ENCODE data around the gene PTBP3. TPM values are rescaled to one million over a fixed set of nuclear protein-coding genes. Genes with fewer than 3 reads are reported as not detected.

The PTBP3 gene
- total and polyA plus RNA-seq, 2 donors (not counting 1 experiment from before 2014, with no cell fraction given) = 16.7 to 28.7 TPM

DNA sequence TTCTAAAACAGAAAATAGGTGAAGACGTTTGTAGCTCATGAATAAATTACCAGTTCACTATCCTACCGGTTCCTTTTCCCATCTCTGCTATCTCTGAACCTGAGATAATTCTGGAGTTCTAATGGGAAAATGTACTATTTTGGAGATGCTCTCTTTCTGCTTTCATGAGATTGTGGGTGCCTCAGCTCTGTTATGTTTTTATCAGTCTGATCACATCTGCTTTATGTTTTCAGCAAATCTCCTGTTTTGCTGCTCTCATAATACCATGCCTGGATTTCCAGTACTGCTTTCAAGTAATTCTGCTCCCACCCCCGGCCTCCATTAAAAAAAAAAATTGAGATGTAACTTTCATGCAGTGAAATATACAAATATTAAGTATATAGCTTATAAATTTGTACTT, 149.2 kb downstream of the PTBP3 start:
- H3K9ac ChIP-seq (ENCODE audit: insufficient read depth, low read length) = no peak overlapping the region
- H2AFZ ChIP-seq (ENCODE audit: low read length) = no peak overlapping the region
- no peak overlapping the region for H3K4me3 ChIP-seq (replicated peaks in 1 of 4; ENCODE audit: control extremely low read depth in 1 of 4, insufficient read depth in 1 of 4, low read depth in 3 of 4, low read length in 4 of 4)
- no peaks in the 10 kb centered on the region for H3K36me3 ChIP-seq (ENCODE audit: control insufficient read depth, insufficient read depth, low read length)
- peaks cover 3% of the 10 kb centered on the region for H3K4me1 ChIP-seq (ENCODE audit: control insufficient read depth, extremely low read depth, insufficient read depth, low read length)
- H3K27ac ChIP-seq (ENCODE audit: insufficient read depth, low read length) = no peak overlapping the region
- no peaks in the 10 kb centered on the region for H4K20me1 ChIP-seq (ENCODE audit: control insufficient read depth, extremely low read depth, insufficient read depth, low read length)
- no peaks in the 10 kb centered on the region for H3K79me2 ChIP-seq (ENCODE audit: control insufficient read depth, insufficient read depth, low read length)
- TF ChIP-seq EZH2 (IDR thresholded peaks at IDR 0.05; ENCODE audit: low read length, missing control alignments) = no peak
- no peak for TF ChIP-seq CTCF (conservative IDR thresholded peaks at IDR 0.05 in 1 of 2, IDR thresholded peaks at IDR 0.05 in 1 of 2; ENCODE audit: low read depth in 1 of 2, low read length in 2 of 2)
- H3K9me3 ChIP-seq (ENCODE audit: control insufficient read depth, insufficient read depth, low read depth, low read length) = no peaks in the 10 kb centered on the region
- H3K4me2 ChIP-seq (ENCODE audit: extremely low read depth, insufficient read depth, low read length) = no peak overlapping the region
- no peaks in the 10 kb centered on the region for H3K27me3 ChIP-seq (ENCODE audit: control insufficient read depth, insufficient read depth, low read length)
- DNase-seq (ENCODE audit: low read depth in 2 of 2) = no peak

DNA sequence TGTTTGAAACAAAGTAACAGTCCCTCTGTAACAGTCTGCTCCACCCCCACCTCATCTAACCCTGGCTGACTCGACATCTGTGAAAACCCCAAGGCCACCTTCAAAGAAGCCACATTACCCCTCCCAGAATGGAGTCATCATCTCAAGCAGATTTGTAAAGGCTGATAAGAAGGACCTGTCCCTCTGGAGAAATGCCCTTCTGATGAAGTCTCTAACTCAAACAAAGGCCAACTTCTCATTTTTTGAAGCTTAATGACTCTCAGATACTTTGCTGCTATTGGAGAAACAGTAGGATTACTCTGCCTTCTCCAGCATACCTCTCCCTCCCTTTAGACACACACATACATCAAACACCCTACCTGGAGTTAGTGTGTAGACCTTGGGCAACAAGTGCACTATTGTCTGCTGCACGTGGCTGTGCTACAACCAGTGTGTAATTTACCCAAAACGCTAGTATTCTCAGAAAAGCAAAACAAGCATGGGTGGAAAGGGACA, 153.0 kb downstream of the PTBP3 start:
- Histone ChIP-seq H3K27ac (ENCODE audit: insufficient read depth, low read length) (no peak overlapping the region), H3K4me1 (ENCODE audit: control insufficient read depth, extremely low read depth, insufficient read depth, low read length) (peaks cover 3% of the 10 kb centered on the region)

DNA sequence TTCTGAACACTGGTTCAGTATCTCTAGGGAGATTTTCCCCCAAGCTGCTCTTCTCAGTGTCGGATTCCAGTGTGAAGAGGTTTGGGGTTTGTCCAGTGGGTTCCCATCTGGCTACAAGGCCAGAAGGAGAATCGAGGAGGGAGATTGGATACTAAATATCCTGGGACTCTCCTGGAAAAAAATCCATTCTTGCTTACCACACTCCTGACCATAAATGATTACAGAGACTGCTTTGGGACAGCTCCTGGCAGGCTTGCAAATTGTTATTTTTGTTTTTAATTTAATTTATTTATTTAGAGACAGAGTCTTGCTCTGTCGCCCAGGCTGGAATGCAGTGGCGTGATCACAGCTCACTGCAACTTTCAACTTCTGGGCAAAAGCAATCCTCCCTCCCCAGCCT, 153.6 kb downstream of the PTBP3 start:
- Histone ChIP-seq H2AFZ (ENCODE audit: low read length) (no peak overlapping the region), H3K9ac (ENCODE audit: insufficient read depth, low read length) (no peak overlapping the region), H3K4me2 (ENCODE audit: extremely low read depth, insufficient read depth, low read length) (no peak overlapping the region), H3K27me3 (ENCODE audit: control insufficient read depth, insufficient read depth, low read length) (no peaks in the 10 kb centered on the region), H3K27ac (ENCODE audit: insufficient read depth, low read length) (no peak overlapping the region), H3K4me3 (replicated peaks in 1 of 4; ENCODE audit: control extremely low read depth in 1 of 4, insufficient read depth in 1 of 4, low read depth in 3 of 4, low read length in 4 of 4) (no peak overlapping the region), H3K4me1 (ENCODE audit: control insufficient read depth, extremely low read depth, insufficient read depth, low read length) (peaks cover 3% of the 10 kb centered on the region), H3K9me3 (ENCODE audit: control insufficient read depth, insufficient read depth, low read depth, low read length) (no peaks in the 10 kb centered on the region), H3K36me3 (ENCODE audit: control insufficient read depth, insufficient read depth, low read length) (no peaks in the 10 kb centered on the region), H4K20me1 (ENCODE audit: control insufficient read depth, extremely low read depth, insufficient read depth, low read length) (no peaks in the 10 kb centered on the region), H3K79me2 (ENCODE audit: control insufficient read depth, insufficient read depth, low read length) (no peaks in the 10 kb centered on the region)
- TF ChIP-seq EZH2 (IDR thresholded peaks at IDR 0.05; ENCODE audit: low read length, missing control alignments) = no peak
- DNase-seq (ENCODE audit: low read depth in 2 of 2) = peak in 1 of 2 donors; percentile 58

More for the DNA sequence above, 153.0 kb downstream of the PTBP3 start:
- H4K20me1 ChIP-seq (ENCODE audit: control insufficient read depth, extremely low read depth, insufficient read depth, low read length) = no peaks in the 10 kb centered on the region
- no peaks in the 10 kb centered on the region for H3K9me3 ChIP-seq (ENCODE audit: control insufficient read depth, insufficient read depth, low read depth, low read length)
- peak in 1 of 2 donors; percentile 65 for DNase-seq (ENCODE audit: low read depth in 2 of 2)
- no peak overlapping the region for H3K9ac ChIP-seq (ENCODE audit: insufficient read depth, low read length)
- H3K4me3 ChIP-seq (replicated peaks in 1 of 4; ENCODE audit: control extremely low read depth in 1 of 4, insufficient read depth in 1 of 4, low read depth in 3 of 4, low read length in 4 of 4) = no peak overlapping the region
- no peaks in the 10 kb centered on the region for H3K27me3 ChIP-seq (ENCODE audit: control insufficient read depth, insufficient read depth, low read length)
- H3K4me2 ChIP-seq (ENCODE audit: extremely low read depth, insufficient read depth, low read length) = no peak overlapping the region
- H3K36me3 ChIP-seq (ENCODE audit: control insufficient read depth, insufficient read depth, low read length) = no peaks in the 10 kb centered on the region
- H2AFZ ChIP-seq (ENCODE audit: low read length) = no peak overlapping the region
- no peaks in the 10 kb centered on the region for H3K79me2 ChIP-seq (ENCODE audit: control insufficient read depth, insufficient read depth, low read length)
- no peak for TF ChIP-seq CTCF (conservative IDR thresholded peaks at IDR 0.05 in 1 of 2, IDR thresholded peaks at IDR 0.05 in 1 of 2; ENCODE audit: low read depth in 1 of 2, low read length in 2 of 2)
- no peak for TF ChIP-seq EZH2 (IDR thresholded peaks at IDR 0.05; ENCODE audit: low read length, missing control alignments)

Measured in fibroblast of lung (primary cell).